Measurements from ENCODE around the gene DDX4. TPM values are rescaled to one million over a fixed set of nuclear protein-coding genes. Genes with fewer than 3 reads are reported as not detected.
"Not testable (repeated sequence)": the region's sequence is repeated elsewhere in the genome, so short reads cannot be mapped to it uniquely, and the experiment has no call there.

Gene DDX4
- polyA plus RNA-seq, 3 donors from 2014 or later, result not detected

- H3K27ac Mint-ChIP-seq, result no peak overlapping the region
- no peaks in the 10 kb centered on the region for H3K4me1 Mint-ChIP-seq
- peaks cover 0 to 3% (median 0%) of the 10 kb centered on the region in 6 donors for H3K9me3 Mint-ChIP-seq
- peaks cover 0 to 7% (median 0%) of the 10 kb centered on the region in 3 donors for H3K27me3 Mint-ChIP-seq (ENCODE audit: low read depth in 3 of 3)
- DNase-seq, result no peak
- no peak overlapping the region for H3K4me3 Mint-ChIP-seq
- no peaks in the 10 kb centered on the region for H3K36me3 Mint-ChIP-seq
Observed at GRCh38 chr5:55750063-55750462, 12.2 kb downstream of the DDX4 start.

GRCh38 chr5:55750499-55750898 is 12.6 kb downstream of the DDX4 start:
- H3K9me3 Mint-ChIP-seq, result peaks cover 0 to 4% (median 0%) of the 10 kb centered on the region in 6 donors
- no peaks in the 10 kb centered on the region for H3K36me3 Mint-ChIP-seq
- no peak overlapping the region for H3K27ac Mint-ChIP-seq
- DNase-seq, result no peak
- H3K4me1 Mint-ChIP-seq, result no peaks in the 10 kb centered on the region
- H3K4me3 Mint-ChIP-seq, result no peak overlapping the region
- H3K27me3 Mint-ChIP-seq (ENCODE audit: low read depth in 3 of 3), result peaks cover 0 to 7% (median 1%) of the 10 kb centered on the region in 3 donors

GRCh38 chr5:55758231-55758630 is 20.4 kb downstream of the DDX4 start:
- Mint-ChIP-seq H3K27me3 (ENCODE audit: low read depth in 3 of 3) (peaks cover 7 to 18% (median 14%) of the 10 kb centered on the region in 3 donors), H3K27ac (no peak overlapping the region), H3K4me1 (peaks cover 0 to 1% of the 10 kb centered on the region in 2 donors), H3K36me3 (peaks cover 0 to 3% (median 0%) of the 10 kb centered on the region in 3 donors), H3K4me3 (no peak overlapping the region), H3K9me3 (peaks cover 0 to 9% (median 0%) of the 10 kb centered on the region in 6 donors)
- no peak for DNase-seq

GRCh38 chr5:55758714-55759113 is 20.9 kb downstream of the DDX4 start:
- Mint-ChIP-seq H3K36me3 (peaks cover 0 to 3% (median 0%) of the 10 kb centered on the region in 3 donors), H3K27ac (no peak overlapping the region), H3K4me3 (no peak overlapping the region), H3K4me1 (peaks cover 4 to 6% of the 10 kb centered on the region in 2 donors), H3K9me3 (peaks cover 0 to 9% (median 0%) of the 10 kb centered on the region in 6 donors), H3K27me3 (ENCODE audit: low read depth in 3 of 3) (peaks cover 7 to 18% (median 14%) of the 10 kb centered on the region in 3 donors)
- DNase-seq, result no peak

GRCh38 chr5:55761721-55762120 is 23.9 kb downstream of the DDX4 start:
- not testable (repeated sequence) for H3K4me3 Mint-ChIP-seq, H3K36me3 Mint-ChIP-seq, H3K9me3 Mint-ChIP-seq, H3K27ac Mint-ChIP-seq, DNase-seq
- H3K27me3 Mint-ChIP-seq (ENCODE audit: low read depth in 3 of 3), result peaks cover 5 to 18% (median 16%) of the 10 kb centered on the region in 3 donors
- H3K4me1 Mint-ChIP-seq, result peaks cover 10 to 13% of the 10 kb centered on the region in 2 donors

GRCh38 chr5:55763746-55764420 is 26.0 kb downstream of the DDX4 start:
- peaks cover 10 to 13% of the 10 kb centered on the region in 2 donors for H3K4me1 Mint-ChIP-seq
- peaks cover 0 to 3% (median 0%) of the 10 kb centered on the region in 3 donors for H3K36me3 Mint-ChIP-seq
- H3K27ac Mint-ChIP-seq, result no peak overlapping the region
- H3K27me3 Mint-ChIP-seq (ENCODE audit: low read depth in 3 of 3), result peaks cover 5 to 14% (median 11%) of the 10 kb centered on the region in 3 donors
- peak overlapping the region in 1 of 5 donors; percentile 41 for H3K4me3 Mint-ChIP-seq
- DNase-seq, result peak in 1 of 3 donors; percentile 7
- peaks cover 0 to 3% (median 0%) of the 10 kb centered on the region in 6 donors for H3K9me3 Mint-ChIP-seq

- Mint-ChIP-seq H3K9me3 (no peaks in the 10 kb centered on the region), H3K27ac (no peak overlapping the region), H3K27me3 (ENCODE audit: low read depth in 3 of 3) (peaks cover 0 to 2% (median 0%) of the 10 kb centered on the region in 3 donors), H3K36me3 (no peaks in the 10 kb centered on the region), H3K4me3 (no peak overlapping the region), H3K4me1 (peaks cover 10 to 11% of the 10 kb centered on the region in 2 donors)
- DNase-seq, result no peak
Observed at GRCh38 chr5:55768279-55768678, 30.4 kb downstream of the DDX4 start.

- Mint-ChIP-seq H3K4me1 (no peaks in the 10 kb centered on the region), H3K36me3 (no peaks in the 10 kb centered on the region), H3K9me3 (no peaks in the 10 kb centered on the region), H3K4me3 (no peak overlapping the region), H3K27ac (no peak overlapping the region), H3K27me3 (ENCODE audit: low read depth in 3 of 3) (peaks cover 0 to 4% (median 0%) of the 10 kb centered on the region in 3 donors)
- no peak for DNase-seq
Observed at GRCh38 chr5:55771175-55771655, 33.4 kb downstream of the DDX4 start.

- no peaks in the 10 kb centered on the region for H3K4me1 Mint-ChIP-seq
- DNase-seq, result no peak
- no peak overlapping the region for H3K27ac Mint-ChIP-seq
- H3K9me3 Mint-ChIP-seq, result no peaks in the 10 kb centered on the region
- H3K36me3 Mint-ChIP-seq, result no peaks in the 10 kb centered on the region
- H3K4me3 Mint-ChIP-seq, result no peak overlapping the region
- peaks cover 0 to 7% (median under 1%) of the 10 kb centered on the region in 3 donors for H3K27me3 Mint-ChIP-seq (ENCODE audit: low read depth in 3 of 3)
Observed at GRCh38 chr5:55773057-55773456, 35.2 kb downstream of the DDX4 start.

- Mint-ChIP-seq H3K36me3 (no peaks in the 10 kb centered on the region), H3K27me3 (ENCODE audit: low read depth in 3 of 3) (peaks cover 0 to 9% (median 8%) of the 10 kb centered on the region in 3 donors), H3K9me3 (no peaks in the 10 kb centered on the region), H3K4me3 (no peak overlapping the region), H3K27ac (no peak overlapping the region), H3K4me1 (no peaks in the 10 kb centered on the region)
- no peak for DNase-seq
Observed at GRCh38 chr5:55777332-55777731, 39.5 kb downstream of the DDX4 start.

GRCh38 chr5:55800924-55801323 is 63.1 kb downstream of the DDX4 start:
- peak in 2 of 3 donors; percentile 4 to 13 for DNase-seq
- H3K27me3 Mint-ChIP-seq (ENCODE audit: low read depth in 3 of 3), result peaks cover 0 to 2% (median 1%) of the 10 kb centered on the region in 3 donors

GRCh38 chr5:55808814-55809213 is 71.0 kb downstream of the DDX4 start:
- H3K36me3 Mint-ChIP-seq; H3K4me1 Mint-ChIP-seq; H3K4me3 Mint-ChIP-seq; DNase-seq; H3K9me3 Mint-ChIP-seq; H3K27ac Mint-ChIP-seq; H3K27me3 Mint-ChIP-seq (ENCODE audit: low read depth in 3 of 3): not testable (repeated sequence)

More at GRCh38 chr5:55800924-55801323, 63.1 kb downstream of the DDX4 start:
- Mint-ChIP-seq H3K36me3 (no peaks in the 10 kb centered on the region), H3K9me3 (no peaks in the 10 kb centered on the region), H3K4me3 (no peak overlapping the region), H3K4me1 (no peaks in the 10 kb centered on the region), H3K27ac (no peak overlapping the region)

GRCh38 chr5:55815939-55816338 is 78.1 kb downstream of the DDX4 start:
- not testable (repeated sequence) for H3K27ac Mint-ChIP-seq; H3K27me3 Mint-ChIP-seq (ENCODE audit: low read depth in 3 of 3); H3K36me3 Mint-ChIP-seq

GRCh38 chr5:55816342-55816741 is 78.5 kb downstream of the DDX4 start:
- H3K4me3 Mint-ChIP-seq, result no peak overlapping the region
- DNase-seq, result no peak
- no peaks in the 10 kb centered on the region for H3K36me3 Mint-ChIP-seq
- peaks cover 0 to 2% of the 10 kb centered on the region in 2 donors for H3K4me1 Mint-ChIP-seq
- H3K27me3 Mint-ChIP-seq (ENCODE audit: low read depth in 3 of 3), result peaks cover 4 to 13% (median 4%) of the 10 kb centered on the region in 3 donors
- no peak overlapping the region for H3K27ac Mint-ChIP-seq
- peaks cover 0 to 1% (median 0%) of the 10 kb centered on the region in 6 donors for H3K9me3 Mint-ChIP-seq

More at GRCh38 chr5:55815939-55816338, 78.1 kb downstream of the DDX4 start:
- H3K4me3 Mint-ChIP-seq, H3K9me3 Mint-ChIP-seq, H3K4me1 Mint-ChIP-seq, DNase-seq: not testable (repeated sequence)

All from immature natural killer cell (primary cell).